WTC11 (cell line): ENCODE results near the gene SOCS1. TPM values are rescaled to one million over a fixed set of nuclear protein-coding genes. Genes with fewer than 3 reads are reported as not detected.
A peak's percentile ranks its signal among the peaks of the same experiment; 100 is the strongest.

Experiments
- ATAC-seq: fragments of 200-7000 bp; cut with Tn5 transposase; 2 replicates; pipeline ENCODE4 v1.10.0; 2021; ENCODE audit warnings: mild to moderate bottlenecking, moderate library complexity
- CTCF ChIA-PET: fragments of 300-600 bp; sonication (Branson Sonifier 250); formaldehyde crosslinking; loops from one replicate; lab custom pipeline; 2021; ENCODE audit warnings: antibody characterized with exemption; lab: Charles Lee
- POLR2A ChIA-PET: fragments of 350-600 bp; sonication (Branson Sonifier 250); formaldehyde crosslinking; loops from one replicate; lab custom pipeline; 2021; ENCODE audit warnings: antibody characterized with exemption; lab: Charles Lee
- DNase-seq: peaks from one replicate; pipeline ENCODE4 v3.0.0; 2021; ENCODE audit warnings: low spot score
- H3K27ac Mint-ChIP-seq: 2 replicates; pipeline ENCODE4 v1.8.0; 2021; ENCODE audit warnings: mixed read lengths
- H3K27me3 Mint-ChIP-seq: 2 replicates; pipeline ENCODE4 v1.8.0; 2021; ENCODE audit warnings: low read depth, mild to moderate bottlenecking, moderate library complexity, mixed read lengths
- H3K36me3 Mint-ChIP-seq: 2 replicates; pipeline ENCODE4 v1.8.0; 2021; ENCODE audit warnings: mixed read lengths
- H3K4me1 Mint-ChIP-seq: 2 replicates; pipeline ENCODE4 v1.8.0; 2022; ENCODE audit warnings: mixed read lengths
- H3K4me3 Mint-ChIP-seq: 2 replicates; pipeline ENCODE4 v1.8.0; 2021; ENCODE audit warnings: mild to moderate bottlenecking, moderate library complexity, mixed read lengths
- H3K9me3 Mint-ChIP-seq: 2 replicates; pipeline ENCODE4 v1.8.0; 2021; ENCODE audit warnings: mixed read lengths
- EMX1 ChIP-seq: fragments of 250-450 bp; sonication (Bioruptor Pico); IDR thresholded peaks from 2 replicates; pipeline ENCODE4 v1.8.0; 2021; ENCODE audit warnings: mild to moderate bottlenecking
- FOXP1 ChIP-seq: sonication (generic); formaldehyde crosslinking; IDR thresholded peaks from 2 replicates; pipeline ENCODE4 v1.8.0; 2022; ENCODE audit warnings: missing genetic modification reagents, mild to moderate bottlenecking, moderate library complexity, borderline replicate concordance
- NFE2L1 ChIP-seq: sonication (generic); formaldehyde crosslinking; IDR thresholded peaks from 2 replicates; pipeline ENCODE4 v1.8.1; 2023; ENCODE audit warnings: missing genetic modification reagents
- OVOL2 ChIP-seq: fragments of 250-450 bp; sonication (Bioruptor Pico); IDR thresholded peaks from 2 replicates; pipeline ENCODE4 v1.9.0; 2021; ENCODE audit warnings: mild to moderate bottlenecking, borderline replicate concordance
- SP1 ChIP-seq: sonication (generic); formaldehyde crosslinking; conservative IDR thresholded peaks from 2 replicates; pipeline ENCODE4 v1.8.1; 2022; ENCODE audit warnings: missing genetic modification reagents
- ZNF263 ChIP-seq: sonication (generic); formaldehyde crosslinking; IDR thresholded peaks from 2 replicates; pipeline ENCODE4 v1.8.1; 2022; ENCODE audit warnings: low read depth, mild to moderate bottlenecking, moderate library complexity, missing genetic modification reagents
- total RNA-seq: library from RNA; stranded (reverse); gene quantifications from 3 replicates; pipeline ENCODE4 v1.2.3, GENCODE V29; 2021
- TF ChIP-seq, protein P1 (sequence below): sonication (generic); formaldehyde crosslinking; IDR thresholded peaks from 2 replicates; pipeline ENCODE4 v1.8.1; 2022; ENCODE audit warnings: mild to moderate bottlenecking, missing genetic modification reagents, moderate library complexity, borderline replicate concordance
- TF ChIP-seq, protein P2 (sequence below): fragments of 250-450 bp; sonication (Bioruptor Pico); IDR thresholded peaks from 2 replicates; pipeline ENCODE4 v1.9.0; 2021; ENCODE audit warnings: mild to moderate bottlenecking
- TF ChIP-seq, protein P3 (sequence below): fragments of 250-450 bp; sonication (Bioruptor Pico); IDR thresholded peaks from 2 replicates; pipeline ENCODE4 v1.9.0; 2021; ENCODE audit warnings: moderate library complexity, mild to moderate bottlenecking, inconsistent platforms, borderline replicate concordance
- TF ChIP-seq, protein P4 (sequence below): fragments of 250-450 bp; sonication (Bioruptor Pico); conservative IDR thresholded peaks from 2 replicates; pipeline ENCODE4 v1.9.0; 2021; ENCODE audit warnings: mild to moderate bottlenecking
- TF ChIP-seq, protein P5 (sequence below): sonication (generic); formaldehyde crosslinking; IDR thresholded peaks from 2 replicates; pipeline ENCODE4 v1.8.1; 2022; ENCODE audit warnings: mild to moderate bottlenecking, moderate library complexity, missing genetic modification reagents
- TF ChIP-seq, protein P6 (sequence below): sonication (generic); formaldehyde crosslinking; IDR thresholded peaks from 2 replicates; pipeline ENCODE4 v1.8.0; 2023; ENCODE audit warnings: mild to moderate bottlenecking, missing genetic modification reagents
- TF ChIP-seq, protein P7 (sequence below): sonication (generic); formaldehyde crosslinking; IDR thresholded peaks from 2 replicates; pipeline ENCODE4 v1.8.1; 2023; ENCODE audit warnings: mild to moderate bottlenecking, missing genetic modification reagents, moderate library complexity
- TF ChIP-seq, protein P8 (sequence below): sonication (generic); formaldehyde crosslinking; IDR thresholded peaks from 2 replicates; pipeline ENCODE4 v1.8.0; 2022; ENCODE audit warnings: mild to moderate bottlenecking, missing genetic modification reagents
- TF ChIP-seq, protein P9 (sequence below): sonication (generic); formaldehyde crosslinking; IDR thresholded peaks from 2 replicates; pipeline ENCODE4 v1.8.0; 2022; ENCODE audit warnings: mild to moderate bottlenecking, missing genetic modification reagents
- TF ChIP-seq, protein P10 (sequence below): sonication (generic); formaldehyde crosslinking; IDR thresholded peaks from 2 replicates; pipeline ENCODE4 v1.8.1; 2022; ENCODE audit warnings: missing genetic modification reagents, borderline replicate concordance

SOCS1 gene
- total RNA-seq, 1 experiment from 2014 or later, result 62.3 TPM

DNA sequence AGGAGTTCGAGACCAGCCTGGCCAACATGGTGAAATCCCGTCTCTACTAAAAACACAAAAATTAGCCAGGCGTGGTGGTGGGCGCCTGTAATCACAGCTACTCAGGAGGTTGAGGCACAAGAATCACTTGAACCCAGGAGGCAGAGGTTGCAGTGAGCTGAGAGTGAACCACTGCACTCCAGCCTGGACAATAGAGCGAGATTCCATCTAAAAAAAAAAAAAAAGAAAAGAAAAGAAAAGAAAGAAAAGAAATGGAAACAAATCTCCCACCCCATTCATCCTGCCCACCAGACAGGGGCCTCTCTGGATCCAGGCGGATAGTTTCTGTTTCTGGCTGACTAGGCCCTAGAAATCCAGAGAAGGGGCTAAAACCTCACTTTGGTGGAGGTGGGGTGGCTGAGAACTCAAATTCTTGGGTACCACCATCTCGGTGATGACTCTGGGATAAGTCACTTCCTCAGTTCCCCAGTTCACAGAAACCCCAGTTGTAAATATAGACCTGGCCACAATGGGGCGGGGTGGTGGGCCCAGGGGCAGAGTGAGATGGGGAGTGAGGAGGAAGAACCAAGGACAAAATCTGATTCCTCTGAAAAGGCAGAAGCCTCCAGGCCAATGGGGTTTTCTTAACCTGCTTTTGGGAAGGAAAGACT lies 22.2 kb downstream of the SOCS1 start (continued):
- TF ChIP-seq OVOL2 (CRISPR knock-in tag) (no peak), ZNF263 (CRISPR knock-in tag) (no peak), NFE2L1 (CRISPR knock-in tag) (no peak), SP1 (no peak), EMX1 (CRISPR knock-in tag) (no peak)
- TF ChIP-seq, protein P1, sequence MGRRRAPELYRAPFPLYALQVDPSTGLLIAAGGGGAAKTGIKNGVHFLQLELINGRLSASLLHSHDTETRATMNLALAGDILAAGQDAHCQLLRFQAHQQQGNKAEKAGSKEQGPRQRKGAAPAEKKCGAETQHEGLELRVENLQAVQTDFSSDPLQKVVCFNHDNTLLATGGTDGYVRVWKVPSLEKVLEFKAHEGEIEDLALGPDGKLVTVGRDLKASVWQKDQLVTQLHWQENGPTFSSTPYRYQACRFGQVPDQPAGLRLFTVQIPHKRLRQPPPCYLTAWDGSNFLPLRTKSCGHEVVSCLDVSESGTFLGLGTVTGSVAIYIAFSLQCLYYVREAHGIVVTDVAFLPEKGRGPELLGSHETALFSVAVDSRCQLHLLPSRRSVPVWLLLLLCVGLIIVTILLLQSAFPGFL, result no peak
- TF ChIP-seq, protein P2, sequence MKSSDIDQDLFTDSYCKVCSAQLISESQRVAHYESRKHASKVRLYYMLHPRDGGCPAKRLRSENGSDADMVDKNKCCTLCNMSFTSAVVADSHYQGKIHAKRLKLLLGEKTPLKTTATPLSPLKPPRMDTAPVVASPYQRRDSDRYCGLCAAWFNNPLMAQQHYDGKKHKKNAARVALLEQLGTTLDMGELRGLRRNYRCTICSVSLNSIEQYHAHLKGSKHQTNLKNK (CRISPR knock-in tag), result no peak
- TF ChIP-seq, protein P3, sequence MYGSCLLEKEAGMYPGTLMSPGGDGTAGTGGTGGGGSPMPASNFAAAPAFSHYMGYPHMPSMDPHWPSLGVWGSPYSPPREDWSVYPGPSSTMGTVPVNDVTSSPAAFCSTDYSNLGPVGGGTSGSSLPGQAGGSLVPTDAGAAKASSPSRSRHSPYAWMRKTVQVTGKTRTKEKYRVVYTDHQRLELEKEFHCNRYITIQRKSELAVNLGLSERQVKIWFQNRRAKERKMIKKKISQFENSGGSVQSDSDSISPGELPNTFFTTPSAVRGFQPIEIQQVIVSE (CRISPR knock-in tag), result no peak
- TF ChIP-seq, protein P4, sequence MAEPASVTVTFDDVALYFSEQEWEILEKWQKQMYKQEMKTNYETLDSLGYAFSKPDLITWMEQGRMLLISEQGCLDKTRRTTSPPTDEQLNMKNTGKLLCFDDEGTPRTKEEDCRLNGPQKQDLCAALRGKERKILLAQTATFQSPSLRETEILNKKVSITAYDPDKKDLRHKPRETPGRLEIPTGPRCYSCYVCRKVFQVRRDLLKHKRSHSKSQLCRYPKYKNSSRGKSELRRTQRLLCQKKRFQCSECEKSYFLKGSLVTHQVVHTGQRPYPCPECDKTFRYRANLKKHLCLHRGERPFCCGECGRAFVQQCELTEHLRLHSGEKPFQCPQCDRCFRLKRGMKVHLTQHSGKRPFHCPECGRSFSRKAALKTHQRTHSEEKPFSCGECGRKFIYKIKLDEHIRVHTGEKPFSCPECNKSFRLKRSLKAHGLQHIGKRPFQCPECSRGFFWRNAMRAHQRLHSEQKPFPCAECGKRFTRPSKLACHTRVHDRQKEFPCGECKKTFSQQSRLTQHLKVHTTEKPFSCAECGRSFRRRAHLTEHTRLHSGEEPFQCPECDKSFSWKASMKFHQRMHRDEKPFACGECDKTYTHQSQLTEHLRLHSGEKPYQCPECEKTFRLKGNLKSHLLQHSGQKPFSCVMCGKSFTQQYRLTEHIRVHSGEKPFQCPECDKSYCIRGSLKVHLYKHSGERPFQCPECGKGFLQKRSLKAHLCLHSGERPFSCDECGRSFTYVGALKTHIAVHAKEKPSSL (CRISPR knock-in tag), result no peak
- TF ChIP-seq, protein P5, sequence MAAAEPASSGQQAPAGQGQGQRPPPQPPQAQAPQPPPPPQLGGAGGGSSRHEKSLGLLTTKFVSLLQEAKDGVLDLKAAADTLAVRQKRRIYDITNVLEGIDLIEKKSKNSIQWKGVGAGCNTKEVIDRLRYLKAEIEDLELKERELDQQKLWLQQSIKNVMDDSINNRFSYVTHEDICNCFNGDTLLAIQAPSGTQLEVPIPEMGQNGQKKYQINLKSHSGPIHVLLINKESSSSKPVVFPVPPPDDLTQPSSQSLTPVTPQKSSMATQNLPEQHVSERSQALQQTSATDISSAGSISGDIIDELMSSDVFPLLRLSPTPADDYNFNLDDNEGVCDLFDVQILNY, result no peak
- TF ChIP-seq, protein P6, sequence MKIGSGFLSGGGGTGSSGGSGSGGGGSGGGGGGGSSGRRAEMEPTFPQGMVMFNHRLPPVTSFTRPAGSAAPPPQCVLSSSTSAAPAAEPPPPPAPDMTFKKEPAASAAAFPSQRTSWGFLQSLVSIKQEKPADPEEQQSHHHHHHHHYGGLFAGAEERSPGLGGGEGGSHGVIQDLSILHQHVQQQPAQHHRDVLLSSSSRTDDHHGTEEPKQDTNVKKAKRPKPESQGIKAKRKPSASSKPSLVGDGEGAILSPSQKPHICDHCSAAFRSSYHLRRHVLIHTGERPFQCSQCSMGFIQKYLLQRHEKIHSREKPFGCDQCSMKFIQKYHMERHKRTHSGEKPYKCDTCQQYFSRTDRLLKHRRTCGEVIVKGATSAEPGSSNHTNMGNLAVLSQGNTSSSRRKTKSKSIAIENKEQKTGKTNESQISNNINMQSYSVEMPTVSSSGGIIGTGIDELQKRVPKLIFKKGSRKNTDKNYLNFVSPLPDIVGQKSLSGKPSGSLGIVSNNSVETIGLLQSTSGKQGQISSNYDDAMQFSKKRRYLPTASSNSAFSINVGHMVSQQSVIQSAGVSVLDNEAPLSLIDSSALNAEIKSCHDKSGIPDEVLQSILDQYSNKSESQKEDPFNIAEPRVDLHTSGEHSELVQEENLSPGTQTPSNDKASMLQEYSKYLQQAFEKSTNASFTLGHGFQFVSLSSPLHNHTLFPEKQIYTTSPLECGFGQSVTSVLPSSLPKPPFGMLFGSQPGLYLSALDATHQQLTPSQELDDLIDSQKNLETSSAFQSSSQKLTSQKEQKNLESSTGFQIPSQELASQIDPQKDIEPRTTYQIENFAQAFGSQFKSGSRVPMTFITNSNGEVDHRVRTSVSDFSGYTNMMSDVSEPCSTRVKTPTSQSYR (CRISPR knock-in tag), result no peak

DNA sequence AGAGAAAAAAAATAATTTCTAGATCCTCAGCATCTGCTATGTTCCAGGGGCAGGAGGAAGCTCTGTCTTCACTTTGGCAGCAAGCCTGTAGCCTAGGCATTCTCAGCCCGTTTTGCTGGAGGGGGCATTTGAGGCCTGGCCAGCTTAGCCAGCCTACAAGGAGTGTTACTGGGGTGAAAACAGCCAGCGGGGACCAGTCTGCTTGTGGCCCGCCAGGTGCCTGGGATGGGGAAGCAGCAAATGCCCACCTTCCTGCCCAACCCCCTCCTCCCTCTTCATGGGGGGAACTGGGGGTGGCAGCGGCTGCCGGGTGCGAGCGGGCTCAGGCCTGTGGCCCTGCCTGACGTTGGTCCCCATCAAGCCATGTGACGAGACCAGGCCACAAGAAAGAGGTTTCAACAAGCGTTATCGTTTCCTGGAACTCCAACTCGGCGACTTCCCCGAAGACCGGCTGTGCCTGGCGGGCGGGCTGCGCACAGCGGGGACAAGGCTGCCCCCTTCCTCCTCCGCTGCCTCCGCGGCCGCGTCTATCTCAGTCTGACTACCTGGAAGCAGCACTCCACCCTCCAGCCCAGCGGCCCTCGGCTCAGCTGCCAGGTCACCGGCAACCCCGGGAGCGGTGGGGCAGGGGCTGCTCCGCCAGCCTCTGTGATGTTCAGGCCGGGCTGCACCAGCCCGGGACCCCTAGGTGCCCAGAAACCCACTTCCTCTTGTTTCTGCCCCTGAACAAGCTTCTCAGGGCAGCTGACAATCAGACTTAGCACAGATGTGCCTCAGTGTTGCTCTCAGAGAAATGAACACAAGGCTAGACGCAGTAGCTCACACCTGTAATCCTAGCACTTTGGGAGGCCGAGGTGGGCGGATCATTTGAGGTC lies 22.9 kb downstream of the SOCS1 start:
- DNase-seq, result peak; percentile 56
- ChIA-PET POLR2A (no interaction called here), CTCF (interaction anchor here (0.8 to 1.4 kb wide), 5 partner anchors 21 to 262 kb away, joined by 3 to 5 read pairs (median 3); partner anchors contain the start of gene SOCS1)
- no peaks in the 10 kb centered on the region for H3K36me3 Mint-ChIP-seq
- no peak overlapping the region for H3K4me3 Mint-ChIP-seq
- peaks cover 7% of the 10 kb centered on the region; the same call in 1 of the 2 replicates for H3K4me1 Mint-ChIP-seq
- TF ChIP-seq FOXP1 (CRISPR knock-in tag), result 0 out of 2 replicates have a peak, but pooled peaks have one; percentile 29
- TF ChIP-seq, protein P7, sequence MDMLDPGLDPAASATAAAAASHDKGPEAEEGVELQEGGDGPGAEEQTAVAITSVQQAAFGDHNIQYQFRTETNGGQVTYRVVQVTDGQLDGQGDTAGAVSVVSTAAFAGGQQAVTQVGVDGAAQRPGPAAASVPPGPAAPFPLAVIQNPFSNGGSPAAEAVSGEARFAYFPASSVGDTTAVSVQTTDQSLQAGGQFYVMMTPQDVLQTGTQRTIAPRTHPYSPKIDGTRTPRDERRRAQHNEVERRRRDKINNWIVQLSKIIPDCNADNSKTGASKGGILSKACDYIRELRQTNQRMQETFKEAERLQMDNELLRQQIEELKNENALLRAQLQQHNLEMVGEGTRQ (CRISPR knock-in tag), result no peak
- TF ChIP-seq, protein P8, sequence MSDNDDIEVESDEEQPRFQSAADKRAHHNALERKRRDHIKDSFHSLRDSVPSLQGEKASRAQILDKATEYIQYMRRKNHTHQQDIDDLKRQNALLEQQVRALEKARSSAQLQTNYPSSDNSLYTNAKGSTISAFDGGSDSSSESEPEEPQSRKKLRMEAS (CRISPR knock-in tag), result 0 out of 2 replicates have a peak, but pooled peaks have one; percentile 18
- TF ChIP-seq, protein P9, sequence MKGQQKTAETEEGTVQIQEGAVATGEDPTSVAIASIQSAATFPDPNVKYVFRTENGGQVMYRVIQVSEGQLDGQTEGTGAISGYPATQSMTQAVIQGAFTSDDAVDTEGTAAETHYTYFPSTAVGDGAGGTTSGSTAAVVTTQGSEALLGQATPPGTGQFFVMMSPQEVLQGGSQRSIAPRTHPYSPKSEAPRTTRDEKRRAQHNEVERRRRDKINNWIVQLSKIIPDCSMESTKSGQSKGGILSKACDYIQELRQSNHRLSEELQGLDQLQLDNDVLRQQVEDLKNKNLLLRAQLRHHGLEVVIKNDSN, result peak; percentile 30; the same call in 1 of the 2 replicates
- TF ChIP-seq, protein P10, sequence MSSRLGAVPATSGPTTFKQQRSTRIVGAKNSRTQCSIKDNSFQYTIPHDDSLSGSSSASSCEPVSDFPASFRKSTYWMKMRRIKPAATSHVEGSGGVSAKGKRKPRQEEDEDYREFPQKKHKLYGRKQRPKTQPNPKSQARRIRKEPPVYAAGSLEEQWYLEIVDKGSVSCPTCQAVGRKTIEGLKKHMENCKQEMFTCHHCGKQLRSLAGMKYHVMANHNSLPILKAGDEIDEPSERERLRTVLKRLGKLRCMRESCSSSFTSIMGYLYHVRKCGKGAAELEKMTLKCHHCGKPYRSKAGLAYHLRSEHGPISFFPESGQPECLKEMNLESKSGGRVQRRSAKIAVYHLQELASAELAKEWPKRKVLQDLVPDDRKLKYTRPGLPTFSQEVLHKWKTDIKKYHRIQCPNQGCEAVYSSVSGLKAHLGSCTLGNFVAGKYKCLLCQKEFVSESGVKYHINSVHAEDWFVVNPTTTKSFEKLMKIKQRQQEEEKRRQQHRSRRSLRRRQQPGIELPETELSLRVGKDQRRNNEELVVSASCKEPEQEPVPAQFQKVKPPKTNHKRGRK, result 0 out of 2 replicates have a peak, but pooled peaks have one; percentile 38
- H3K27ac Mint-ChIP-seq, result no peak overlapping the region
- H3K9me3 Mint-ChIP-seq, result no peaks in the 10 kb centered on the region
- no peaks in the 10 kb centered on the region for H3K27me3 Mint-ChIP-seq
- ATAC-seq, result peak; percentile 85
